ENCODE data around the gene MYCBP2. TPM values are rescaled to one million over a fixed set of nuclear protein-coding genes. Genes with fewer than 3 reads are reported as not detected.
"Not testable (repeated sequence)": the region's sequence is repeated elsewhere in the genome, so short reads cannot be mapped to it uniquely, and the experiment has no call there.

Gene MYCBP2, protein sequence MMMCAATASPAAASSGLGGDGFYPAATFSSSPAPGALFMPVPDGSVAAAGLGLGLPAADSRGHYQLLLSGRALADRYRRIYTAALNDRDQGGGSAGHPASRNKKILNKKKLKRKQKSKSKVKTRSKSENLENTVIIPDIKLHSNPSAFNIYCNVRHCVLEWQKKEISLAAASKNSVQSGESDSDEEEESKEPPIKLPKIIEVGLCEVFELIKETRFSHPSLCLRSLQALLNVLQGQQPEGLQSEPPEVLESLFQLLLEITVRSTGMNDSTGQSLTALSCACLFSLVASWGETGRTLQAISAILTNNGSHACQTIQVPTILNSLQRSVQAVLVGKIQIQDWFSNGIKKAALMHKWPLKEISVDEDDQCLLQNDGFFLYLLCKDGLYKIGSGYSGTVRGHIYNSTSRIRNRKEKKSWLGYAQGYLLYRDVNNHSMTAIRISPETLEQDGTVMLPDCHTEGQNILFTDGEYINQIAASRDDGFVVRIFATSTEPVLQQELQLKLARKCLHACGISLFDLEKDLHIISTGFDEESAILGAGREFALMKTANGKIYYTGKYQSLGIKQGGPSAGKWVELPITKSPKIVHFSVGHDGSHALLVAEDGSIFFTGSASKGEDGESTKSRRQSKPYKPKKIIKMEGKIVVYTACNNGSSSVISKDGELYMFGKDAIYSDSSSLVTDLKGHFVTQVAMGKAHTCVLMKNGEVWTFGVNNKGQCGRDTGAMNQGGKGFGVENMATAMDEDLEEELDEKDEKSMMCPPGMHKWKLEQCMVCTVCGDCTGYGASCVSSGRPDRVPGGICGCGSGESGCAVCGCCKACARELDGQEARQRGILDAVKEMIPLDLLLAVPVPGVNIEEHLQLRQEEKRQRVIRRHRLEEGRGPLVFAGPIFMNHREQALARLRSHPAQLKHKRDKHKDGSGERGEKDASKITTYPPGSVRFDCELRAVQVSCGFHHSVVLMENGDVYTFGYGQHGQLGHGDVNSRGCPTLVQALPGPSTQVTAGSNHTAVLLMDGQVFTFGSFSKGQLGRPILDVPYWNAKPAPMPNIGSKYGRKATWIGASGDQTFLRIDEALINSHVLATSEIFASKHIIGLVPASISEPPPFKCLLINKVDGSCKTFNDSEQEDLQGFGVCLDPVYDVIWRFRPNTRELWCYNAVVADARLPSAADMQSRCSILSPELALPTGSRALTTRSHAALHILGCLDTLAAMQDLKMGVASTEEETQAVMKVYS (N-terminal part only)
- 90.3 TPM for total RNA-seq

DNA sequence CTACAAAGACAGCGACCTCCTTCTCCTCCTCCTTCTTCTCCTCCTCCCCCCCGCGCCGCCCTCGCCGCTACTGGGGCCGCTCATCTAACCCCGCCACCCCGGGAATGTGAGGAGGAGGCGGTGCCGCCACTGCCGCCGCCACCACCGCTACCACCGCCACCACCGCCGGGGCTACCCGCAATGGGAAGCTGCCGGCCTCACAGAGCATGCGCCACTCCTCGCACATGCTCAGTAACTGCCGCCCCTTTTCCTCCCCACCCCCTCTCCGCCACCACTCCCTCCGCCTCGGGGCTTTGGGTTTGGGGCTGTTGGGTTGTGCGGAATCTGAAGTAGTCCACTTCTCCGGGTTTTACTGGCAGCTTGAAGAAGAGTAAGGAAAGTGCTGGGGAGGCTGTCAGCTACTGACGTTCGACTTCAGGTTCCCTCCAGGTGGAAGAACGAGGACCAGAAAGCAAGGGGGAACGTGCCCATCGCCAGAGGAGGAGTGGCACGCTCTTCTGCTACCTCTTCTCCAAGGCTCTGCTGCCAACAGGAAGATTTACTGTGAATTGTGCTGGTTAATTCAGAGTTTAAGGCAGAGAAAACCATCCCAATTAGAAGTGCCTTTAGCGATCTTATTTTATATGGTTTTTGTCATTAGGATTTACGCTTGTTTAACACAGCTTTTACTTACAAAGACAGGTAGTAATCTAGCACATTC is at the start of gene MYCBP2:
Gene MYCBP2, minus strand, starts transcription at position 190 of the 700 bp plus-strand sequence. CDS start 319 bp downstream, outside the sequence.
- DNase-seq (ENCODE audit: low spot score): peak; percentile 98

DNA sequence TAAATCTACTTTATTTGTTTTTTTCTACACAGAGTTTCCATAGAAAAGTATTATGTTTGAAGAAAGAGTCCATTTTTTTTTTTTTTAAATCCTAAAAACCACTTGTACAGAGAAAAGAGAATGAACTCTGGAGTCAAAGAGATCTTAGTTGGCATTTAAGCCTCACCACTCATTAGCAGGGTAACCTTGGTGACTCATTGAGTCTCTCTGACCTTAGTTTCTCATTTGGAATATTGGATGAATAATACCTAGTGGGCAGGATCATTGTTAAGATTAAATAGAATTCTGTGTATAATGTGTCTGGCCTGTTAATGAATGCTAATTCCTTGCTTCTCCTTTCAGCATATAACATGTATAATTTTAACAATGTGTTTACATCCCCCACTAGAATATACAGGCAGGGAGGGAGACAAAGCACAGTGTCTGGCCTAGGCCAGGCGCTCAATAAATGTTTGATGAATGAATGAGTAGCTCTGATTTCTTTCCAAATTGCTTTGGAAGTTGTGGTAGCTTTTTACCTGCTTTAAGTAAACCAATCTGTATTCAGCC is 48.7 kb upstream of the MYCBP2 start:
- DNase-seq (ENCODE audit: low spot score): no peak

DNA sequence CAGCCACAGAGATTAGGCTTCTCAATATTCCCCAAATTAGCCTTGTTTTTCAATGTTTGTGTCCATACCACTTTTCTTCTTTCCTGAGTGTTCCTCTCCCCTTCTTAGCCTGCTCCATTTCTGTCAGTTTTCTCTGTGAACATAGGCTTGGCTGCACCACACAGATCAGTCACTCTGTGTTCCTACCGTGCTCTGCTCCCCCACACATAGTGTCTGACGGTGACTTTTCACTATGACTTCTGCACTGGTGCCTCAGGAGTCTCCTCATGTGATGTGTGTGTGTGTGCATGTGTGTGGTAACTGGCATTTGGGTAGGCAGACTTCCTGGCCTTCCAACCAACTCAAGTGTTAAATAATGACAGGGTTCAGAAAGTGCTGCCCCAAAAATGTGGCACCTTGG is 47.9 kb upstream of the MYCBP2 start:
- DNase-seq (ENCODE audit: low spot score): no peak

DNA sequence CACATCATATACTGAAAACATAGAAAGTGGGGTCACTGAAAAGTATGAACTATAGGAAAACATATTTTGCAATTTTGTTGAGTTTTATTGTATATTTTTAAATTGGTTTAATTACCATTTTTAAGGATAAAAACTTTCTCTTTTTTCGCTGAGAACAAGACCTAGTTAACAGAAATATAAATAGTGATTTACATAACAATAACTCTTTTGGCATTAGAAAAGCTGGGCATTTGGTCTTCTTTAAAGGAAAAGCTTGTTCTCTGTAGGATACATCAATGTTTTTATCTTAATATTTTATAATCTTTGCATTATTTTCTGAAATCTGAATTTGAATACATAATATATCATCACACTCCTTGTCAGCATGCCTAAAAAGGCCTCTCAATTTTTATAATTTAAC is 47.4 kb upstream of the MYCBP2 start:
- no peak for DNase-seq (ENCODE audit: low spot score)

DNA sequence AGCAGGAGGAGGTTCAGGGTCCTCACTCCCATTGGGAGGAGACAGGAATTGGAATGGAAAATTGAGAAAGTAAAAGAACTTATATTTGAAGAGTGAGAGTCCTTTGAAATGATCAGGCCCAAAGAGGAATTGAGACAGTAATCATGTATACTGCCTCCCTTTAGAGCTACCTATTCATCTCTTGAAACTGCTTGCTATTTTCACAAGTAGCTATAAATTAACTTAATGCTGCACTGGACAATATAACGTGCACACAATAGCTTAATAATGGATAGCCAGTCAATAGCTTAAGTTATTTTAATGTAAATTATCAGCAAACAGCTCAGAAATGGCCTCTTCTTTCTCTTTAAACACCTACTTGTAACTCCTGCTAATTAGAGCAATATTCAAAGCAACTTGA is 46.6 kb upstream of the MYCBP2 start:
- DNase-seq (ENCODE audit: low spot score): no peak

DNA sequence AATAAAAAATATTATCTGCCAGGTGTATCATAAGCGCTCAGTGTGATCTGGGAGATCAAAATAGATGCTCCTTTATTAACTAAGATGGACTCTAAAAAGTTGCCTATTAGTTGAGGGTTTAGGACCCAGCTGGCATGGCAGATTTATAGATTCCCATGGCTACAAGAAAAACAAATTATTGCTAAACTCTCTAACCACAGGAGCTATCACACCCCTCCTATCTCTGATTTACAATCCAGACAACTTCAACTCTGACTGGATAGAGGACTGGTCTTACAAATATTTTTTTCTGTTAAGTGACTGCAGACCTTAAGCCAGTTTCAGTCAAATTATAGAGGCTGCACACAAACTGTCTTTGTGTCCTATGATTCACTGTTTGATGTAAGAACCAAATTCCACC is 45.4 kb upstream of the MYCBP2 start:
- no peak for DNase-seq (ENCODE audit: low spot score)

DNA sequence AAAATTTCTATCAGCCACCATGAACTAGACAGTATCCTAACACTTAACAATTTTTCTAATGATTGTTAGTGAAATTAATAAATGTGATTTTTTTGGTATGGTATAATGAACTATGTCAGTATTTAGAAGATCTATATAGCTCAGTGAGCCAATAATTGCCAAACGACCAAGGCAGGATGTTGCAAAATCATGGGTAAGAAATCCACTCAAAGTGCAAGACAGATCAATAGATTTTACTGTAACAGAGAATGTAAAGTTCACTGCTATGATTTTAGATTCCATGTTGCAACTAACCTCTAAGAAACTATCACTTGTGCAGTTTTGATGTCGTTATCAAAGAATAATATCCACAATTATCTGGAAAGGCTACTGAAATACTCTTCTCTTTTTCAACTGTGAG is 44.0 kb upstream of the MYCBP2 start:
- no peak for DNase-seq (ENCODE audit: low spot score)

DNA sequence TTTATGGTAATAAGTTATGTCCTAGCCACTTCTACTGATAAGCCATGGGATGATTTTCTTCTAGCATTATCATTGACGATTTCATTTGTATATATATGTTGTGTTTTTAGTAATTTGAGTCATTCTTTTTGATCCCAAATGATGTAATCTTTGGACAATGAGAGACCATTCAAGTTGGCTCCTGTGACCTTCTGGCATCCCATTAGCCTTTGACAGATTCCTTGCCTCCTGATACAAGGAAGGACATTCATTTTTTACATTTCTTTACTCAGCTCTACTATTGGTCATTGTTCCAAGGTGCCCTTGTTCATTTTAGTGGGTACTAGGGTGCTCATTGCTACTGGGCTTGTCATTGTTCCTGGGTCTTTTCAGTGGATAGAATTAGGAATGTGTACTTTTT is 35.3 kb upstream of the MYCBP2 start:
- DNase-seq (ENCODE audit: low spot score): no peak

DNA sequence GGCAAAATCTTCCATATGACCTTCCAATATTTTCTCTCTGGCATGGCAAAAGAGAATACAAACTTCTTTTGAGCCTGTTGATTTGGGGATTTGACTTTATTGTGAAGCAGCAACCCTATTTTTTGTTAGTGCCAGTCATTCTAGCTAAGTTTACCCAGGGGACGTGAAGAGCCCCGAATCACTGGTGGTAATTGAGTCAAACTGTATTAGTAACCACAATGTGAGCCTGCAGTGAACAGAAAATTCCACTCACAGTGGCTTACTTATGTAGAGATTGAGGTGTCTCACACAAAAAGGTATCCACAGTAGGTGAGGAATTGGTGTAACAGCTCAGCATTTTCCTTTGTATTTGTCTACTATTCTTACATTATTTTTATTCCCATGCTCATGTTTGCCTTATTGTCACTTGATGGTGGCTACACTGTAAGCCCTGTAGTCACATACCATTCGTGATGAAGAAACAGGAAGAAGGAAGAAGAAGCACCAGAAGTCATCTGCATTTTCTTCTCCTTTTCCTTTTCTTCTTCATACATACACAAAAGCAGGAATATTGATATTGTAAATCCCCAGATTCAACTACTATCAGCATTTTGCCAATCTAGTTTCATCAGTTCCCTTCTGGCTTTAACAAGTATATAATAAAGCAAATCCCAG is 33.3 kb upstream of the MYCBP2 start:
- no peak for DNase-seq (ENCODE audit: low spot score)

DNA sequence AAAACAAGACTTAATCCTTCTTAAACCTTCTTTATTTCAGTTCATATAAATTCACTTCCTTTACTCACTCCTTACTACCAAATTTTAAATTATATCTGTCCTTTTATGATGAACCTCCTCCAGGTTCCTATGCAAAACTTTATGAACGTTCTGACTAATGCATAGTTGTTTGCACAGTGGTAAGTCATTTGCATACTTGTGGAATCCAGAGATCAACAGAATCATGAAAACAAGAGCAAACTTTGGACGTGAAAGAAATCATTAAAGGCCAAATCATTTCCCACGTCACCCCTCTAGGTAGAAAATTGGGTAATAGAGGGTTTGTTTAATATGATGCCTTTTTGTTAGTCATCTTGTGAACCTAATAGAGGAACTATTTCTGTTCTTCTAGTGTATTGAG is 32.3 kb upstream of the MYCBP2 start:
- DNase-seq (ENCODE audit: low spot score): no peak

DNA sequence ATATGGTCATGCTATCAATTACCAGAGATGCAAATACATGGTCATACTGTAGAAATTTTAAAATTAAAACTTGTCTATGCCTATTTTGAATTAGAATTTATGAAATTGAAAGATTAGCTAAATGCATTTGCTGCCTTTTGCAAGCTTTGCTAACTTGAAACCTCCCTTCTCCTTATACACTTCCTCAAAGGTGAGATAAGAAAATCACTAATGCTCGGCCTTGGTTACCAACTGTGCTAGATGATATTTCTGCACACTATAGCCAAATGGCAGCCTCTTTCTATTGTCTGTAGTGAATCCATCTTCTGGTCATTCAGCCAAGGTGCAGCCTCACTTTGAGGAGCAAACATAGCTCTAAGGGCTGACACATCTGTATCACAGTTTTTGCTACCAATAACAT is 31.1 kb upstream of the MYCBP2 start:
- no peak for DNase-seq (ENCODE audit: low spot score)

DNA sequence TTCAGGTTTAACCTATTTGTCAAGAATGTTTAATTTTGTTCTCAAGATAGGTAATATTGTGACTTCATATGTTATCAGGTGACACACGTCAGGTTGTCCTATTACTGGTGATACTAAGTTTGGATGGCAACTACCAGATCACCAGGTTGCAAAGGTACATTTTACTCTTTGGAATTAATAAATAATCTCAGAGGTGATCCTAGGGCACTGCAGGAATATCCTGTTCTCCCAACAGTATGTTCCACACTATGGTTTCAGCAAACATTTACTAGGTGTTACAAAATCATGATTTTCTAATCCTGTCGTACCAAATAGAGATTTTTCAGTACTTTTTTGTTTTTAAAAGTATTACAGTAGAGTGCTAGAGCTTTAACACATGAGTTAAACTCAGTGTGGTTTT is 29.3 kb upstream of the MYCBP2 start:
- DNase-seq (ENCODE audit: low spot score): no peak

DNA sequence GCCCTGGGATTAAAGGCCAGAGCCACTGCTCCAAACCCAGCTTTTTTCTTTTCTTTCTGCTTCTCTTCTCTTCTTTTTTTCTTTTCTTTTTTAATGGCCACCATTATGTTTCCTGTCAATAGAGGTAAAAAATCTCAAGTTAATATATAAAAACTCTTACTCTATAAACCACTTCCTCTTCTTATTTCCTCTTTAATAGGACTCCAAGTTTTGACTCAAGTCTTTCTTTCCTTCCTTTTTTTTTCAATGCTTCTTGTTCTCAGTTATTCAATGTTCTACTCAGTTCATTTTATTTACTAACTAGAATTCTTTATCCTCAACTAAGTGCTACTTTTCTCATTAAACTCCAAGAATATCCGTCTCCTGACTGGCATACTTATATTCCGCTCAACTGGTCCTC is 27.1 kb upstream of the MYCBP2 start:
- no peak for DNase-seq (ENCODE audit: low spot score)

DNA sequence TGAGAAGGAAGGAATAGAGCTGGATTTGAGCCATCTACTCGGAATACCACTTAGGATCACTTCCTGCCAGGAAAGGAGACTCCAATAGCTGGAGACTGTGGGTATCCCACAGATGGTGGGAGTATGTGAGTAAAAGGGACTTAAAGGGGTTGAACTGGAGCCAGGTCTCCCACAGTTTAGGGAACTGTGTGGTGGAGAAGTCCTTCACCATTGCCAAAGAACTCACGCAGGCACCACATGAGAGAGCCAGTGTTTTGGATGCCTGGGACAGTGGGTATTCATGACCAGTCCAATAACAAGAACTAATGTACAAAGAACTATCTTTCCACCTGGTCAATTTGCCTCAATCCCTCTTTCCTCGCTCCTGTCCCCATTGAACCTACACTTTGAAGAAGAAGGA is 24.4 kb upstream of the MYCBP2 start:
- DNase-seq (ENCODE audit: low spot score): no peak

DNA sequence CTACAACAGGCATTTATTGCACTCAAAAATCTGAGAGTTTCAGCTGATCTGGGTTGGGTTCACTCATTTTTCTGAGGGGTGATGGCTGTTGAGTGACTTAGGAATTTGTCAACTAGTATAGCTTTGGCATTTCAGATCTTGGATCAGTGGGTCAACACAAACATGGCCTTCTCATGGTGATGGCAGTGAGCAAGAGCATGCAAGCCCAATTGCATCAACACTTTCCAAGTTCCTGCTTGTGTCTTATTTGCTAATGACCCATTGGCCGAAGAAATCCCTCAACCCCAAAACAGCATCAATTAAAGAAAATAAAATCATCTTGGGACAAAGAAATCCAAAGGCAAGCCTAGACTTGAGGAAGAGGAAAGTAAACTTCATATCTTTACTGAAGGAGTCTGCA is 23.9 kb upstream of the MYCBP2 start:
- no peak for DNase-seq (ENCODE audit: low spot score)

DNA sequence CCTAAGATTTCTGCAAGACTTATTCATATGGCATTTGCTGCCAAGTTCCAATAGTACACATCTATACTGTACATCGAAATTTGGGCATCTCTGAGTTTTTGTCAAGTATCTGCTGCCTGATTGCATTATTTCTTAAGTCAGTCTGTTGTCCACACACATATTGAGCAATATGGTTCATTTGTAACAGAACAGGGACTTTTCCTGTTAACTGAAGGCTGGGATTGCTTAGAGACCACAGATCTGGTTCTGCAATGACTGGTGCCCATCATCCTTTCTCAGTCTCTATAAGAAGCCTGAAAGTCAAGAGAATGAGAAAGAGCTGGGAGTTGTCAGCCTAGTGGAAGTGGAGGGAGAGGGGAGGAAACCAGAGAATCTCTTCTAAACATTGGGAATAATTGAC is 22.5 kb upstream of the MYCBP2 start:
- DNase-seq (ENCODE audit: low spot score): no peak

DNA sequence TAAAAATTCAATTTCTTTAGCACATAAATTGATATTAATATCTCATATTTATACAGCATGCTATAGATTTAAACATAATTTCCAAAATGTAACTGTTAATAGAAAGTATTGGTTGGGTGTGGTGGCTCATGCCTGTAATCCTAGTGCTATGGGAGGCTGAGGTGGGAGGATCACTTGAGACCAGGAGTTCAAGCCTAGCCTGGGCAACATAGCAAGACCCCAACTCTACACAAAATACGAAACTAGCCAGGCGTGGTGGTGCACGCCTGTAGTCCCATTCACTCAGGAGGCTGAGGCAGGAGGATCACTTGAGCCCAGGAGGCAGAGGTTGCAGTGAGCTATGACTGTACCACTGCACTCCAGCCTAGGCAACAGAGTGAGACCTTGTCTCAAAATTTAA is 20.5 kb upstream of the MYCBP2 start:
- not testable (repeated sequence) for DNase-seq (ENCODE audit: low spot score)

DNA sequence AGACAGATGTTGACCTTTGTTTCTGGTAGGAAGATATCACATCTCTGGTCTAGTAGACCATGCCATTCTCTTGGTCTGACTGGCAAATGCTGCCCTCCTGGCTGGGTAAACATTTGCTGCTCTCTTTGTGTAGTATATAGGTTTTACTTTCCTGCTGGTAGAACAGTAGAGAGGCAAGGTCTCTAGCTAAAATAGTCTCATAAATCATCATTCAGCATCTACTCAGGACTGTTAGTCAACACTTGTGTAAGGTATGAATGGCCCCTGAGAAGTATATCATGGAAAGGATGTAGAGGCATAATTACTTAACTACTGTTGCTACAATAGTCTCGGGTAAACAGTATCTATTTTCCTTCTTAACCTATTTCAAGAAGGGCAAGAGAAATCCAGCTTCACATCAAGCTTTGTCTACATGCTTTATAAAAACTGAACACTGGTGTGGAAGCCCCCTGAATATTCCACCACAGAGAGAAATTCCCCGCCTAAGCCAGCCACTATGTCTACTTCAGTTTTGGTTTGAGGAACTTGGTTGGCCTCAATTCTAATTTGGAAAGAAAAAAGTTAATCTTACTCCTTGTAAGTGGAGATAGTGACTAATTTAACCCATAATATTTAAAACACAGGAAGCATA is 18.4 kb upstream of the MYCBP2 start:
- DNase-seq (ENCODE audit: low spot score): no peak

DNA sequence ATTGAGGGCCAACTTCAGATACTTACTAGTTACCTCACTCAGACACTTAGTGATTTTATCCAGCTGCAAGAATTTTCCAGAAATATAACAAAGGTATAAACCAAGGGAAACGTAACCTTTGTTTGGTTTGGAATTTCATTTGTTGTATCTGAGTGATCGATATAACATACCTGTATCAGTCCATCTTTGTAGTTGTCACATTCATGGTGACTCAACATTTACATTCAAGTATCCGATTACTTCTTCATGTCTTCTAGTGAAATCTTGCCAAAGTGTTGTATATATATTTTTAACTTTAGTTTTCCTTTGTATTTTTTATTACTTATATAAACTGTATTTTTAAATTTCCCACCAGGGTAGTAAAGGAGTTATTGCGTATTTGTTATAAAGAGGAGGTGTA is 16.9 kb upstream of the MYCBP2 start:
- no peak for DNase-seq (ENCODE audit: low spot score)

DNA sequence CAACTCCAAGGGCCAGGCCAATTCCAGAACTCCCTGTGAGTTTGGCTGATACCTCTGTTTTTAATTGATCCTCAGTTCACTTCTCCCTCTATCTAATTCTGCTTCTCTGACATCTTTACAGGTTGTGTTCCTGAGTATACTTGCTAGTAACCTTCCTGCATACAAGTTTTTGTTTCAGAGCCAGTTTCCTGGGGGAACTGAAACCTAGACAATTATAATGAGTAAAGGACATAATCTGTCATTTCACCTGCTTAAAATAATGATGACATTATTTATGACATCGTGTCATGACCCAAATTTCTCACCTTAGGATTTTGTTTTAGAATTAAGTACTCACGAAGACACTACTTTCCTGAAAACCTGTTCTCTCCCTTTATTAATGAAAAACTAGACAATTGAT is 12.5 kb upstream of the MYCBP2 start:
- no peak for DNase-seq (ENCODE audit: low spot score)
